HG03457 (cell line): ENCODE data around the gene MT1H.
A peak's percentile ranks its signal among the peaks of the same experiment; 100 is the strongest.
"Not testable (repeated sequence)": the region's sequence is repeated elsewhere in the genome, so short reads cannot be mapped to it uniquely, and the experiment has no call there.

Experiments
- ATAC-seq: cut with Tn5 transposase; IDR thresholded peaks from one replicate; pipeline ENCODE4 v1.9.1; 2021; ENCODE audit warnings: moderate number of reproducible peaks; ENCODE audit not compliant: unreplicated experiment

The MT1H gene

GRCh38 chr16:56664506-56664905, 5.1 kb upstream of the MT1H start:
- no peak for ATAC-seq

GRCh38 chr16:56665286-56666261, 4.0 kb upstream of the MT1H start:
- not testable (repeated sequence) for ATAC-seq

GRCh38 chr16:56667581-56668571, 1.7 kb upstream of the MT1H start, which contains the start of gene MT1G:
Gene MT1G, minus strand, starts transcription at chr16:56668065. Its CDS starts 72 bp downstream, at chr16:56667993.
- no peak for ATAC-seq

GRCh38 chr16:56669840-56670619, 416 bp downstream of the MT1H start:
- no peak for ATAC-seq

GRCh38 chr16:56670620-56670934, 963 bp downstream of the MT1H start:
- no peak for ATAC-seq

GRCh38 chr16:56671691-56672090, 2.1 kb downstream of the MT1H start:
- not testable (repeated sequence) for ATAC-seq

GRCh38 chr16:56672171-56672570, 2.6 kb downstream of the MT1H start:
- not testable (repeated sequence) for ATAC-seq

- no peak for ATAC-seq
Observed at GRCh38 chr16:56672761-56673536, 3.3 kb downstream of the MT1H start.

- ATAC-seq, result no peak
Observed at GRCh38 chr16:56673921-56674320, 4.3 kb downstream of the MT1H start.

GRCh38 chr16:56674570-56674969, 5.0 kb downstream of the MT1H start:
- not testable (repeated sequence) for ATAC-seq

- ATAC-seq, result no peak
Observed at GRCh38 chr16:56675685-56676210, 6.1 kb downstream of the MT1H start.

- ATAC-seq, result no peak
Observed at GRCh38 chr16:56677474-56677873, 7.9 kb downstream of the MT1H start.

GRCh38 chr16:56679078-56679730, 9.6 kb downstream of the MT1H start:
- ATAC-seq, result no peak

- no peak for ATAC-seq
Observed at GRCh38 chr16:56679818-56680217, 10.2 kb downstream of the MT1H start.

- peak; percentile 79 for ATAC-seq
Observed at GRCh38 chr16:56681939-56682702, 12.5 kb downstream of the MT1H start, which contains the start of gene MT1X. Gene MT1X, plus strand, starts transcription at chr16:56682470. Its CDS starts 71 bp downstream, at chr16:56682541.

GRCh38 chr16:56682703-56683397, 13.2 kb downstream of the MT1H start:
- ATAC-seq, result no peak

- no peak for ATAC-seq
Observed at GRCh38 chr16:56683424-56684172, 14.0 kb downstream of the MT1H start.
